ENCODE results near the gene ADGRG3.

Gene ADGRG3

DNA sequence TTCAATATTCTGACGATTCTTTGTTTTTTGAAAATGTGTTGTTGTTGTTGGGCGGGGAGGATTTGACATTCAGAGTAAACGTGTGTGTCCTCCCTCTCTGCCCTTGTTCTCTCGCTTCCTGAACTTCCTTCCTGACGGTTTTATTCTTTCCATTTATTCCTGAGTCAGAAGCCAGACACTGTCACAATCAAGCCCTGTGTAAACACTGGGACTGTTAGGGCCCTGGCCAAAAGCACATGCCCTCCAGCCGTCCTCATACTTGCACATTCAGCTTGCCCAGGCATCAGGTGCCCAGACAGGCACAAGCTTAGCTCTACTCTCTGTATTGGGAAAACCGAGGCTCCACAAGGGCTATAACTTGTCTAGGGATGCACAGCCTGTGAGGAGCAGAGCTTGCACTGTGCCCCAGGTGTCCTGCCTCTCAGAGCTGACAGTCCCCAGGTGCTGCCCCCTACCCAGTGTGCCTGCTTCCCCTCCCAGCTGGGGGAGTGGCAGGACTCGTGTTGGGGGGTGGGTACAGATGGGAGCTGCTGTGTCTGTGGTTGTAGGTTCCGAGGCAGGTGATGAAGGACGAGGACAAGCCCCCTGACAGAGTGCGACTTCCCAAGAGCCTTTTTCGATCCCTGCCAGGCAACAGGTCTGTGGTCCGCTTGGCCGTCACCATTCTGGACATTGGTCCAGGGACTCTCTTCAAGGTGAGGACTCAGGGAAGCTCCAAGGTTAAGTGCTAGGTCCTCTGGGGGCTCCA is 9.7 kb downstream of the ADGRG3 start:
- H3K4me3 ChIP-seq (ENCODE audit: low read depth, low read length), result no peak overlapping the region
- no peak for TF ChIP-seq CTCF (IDR thresholded peaks at IDR 0.05; ENCODE audit: borderline replicate concordance, insufficient read depth, low read depth, low read length)

DNA sequence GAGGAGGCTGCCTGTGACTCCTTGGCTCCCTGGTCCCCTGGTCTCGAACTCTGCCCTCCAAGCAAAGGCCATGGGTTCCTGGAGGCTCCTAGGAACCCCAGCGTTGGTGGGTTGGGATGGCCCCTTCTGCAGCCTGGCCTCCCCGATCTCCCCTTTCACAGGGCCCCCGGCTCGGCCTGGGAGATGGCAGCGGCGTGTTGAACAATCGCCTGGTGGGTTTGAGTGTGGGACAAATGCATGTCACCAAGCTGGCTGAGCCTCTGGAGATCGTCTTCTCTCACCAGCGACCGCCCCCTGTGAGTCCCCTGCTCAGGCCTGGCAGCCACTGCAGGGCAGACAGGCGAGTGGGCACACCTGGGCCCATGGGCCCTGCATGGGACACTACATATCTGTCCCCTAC is 10.9 kb downstream of the ADGRG3 start:
- H3K4me3 ChIP-seq (ENCODE audit: low read depth, low read length), result no peak overlapping the region
- no peak for TF ChIP-seq CTCF (IDR thresholded peaks at IDR 0.05; ENCODE audit: borderline replicate concordance, insufficient read depth, low read depth, low read length)

- TF ChIP-seq CTCF (IDR thresholded peaks at IDR 0.05; ENCODE audit: borderline replicate concordance, insufficient read depth, low read depth, low read length), result no peak
These were observed 11.8 kb downstream of the ADGRG3 start for GRCh38 chr16:57679767-57680482.

DNA sequence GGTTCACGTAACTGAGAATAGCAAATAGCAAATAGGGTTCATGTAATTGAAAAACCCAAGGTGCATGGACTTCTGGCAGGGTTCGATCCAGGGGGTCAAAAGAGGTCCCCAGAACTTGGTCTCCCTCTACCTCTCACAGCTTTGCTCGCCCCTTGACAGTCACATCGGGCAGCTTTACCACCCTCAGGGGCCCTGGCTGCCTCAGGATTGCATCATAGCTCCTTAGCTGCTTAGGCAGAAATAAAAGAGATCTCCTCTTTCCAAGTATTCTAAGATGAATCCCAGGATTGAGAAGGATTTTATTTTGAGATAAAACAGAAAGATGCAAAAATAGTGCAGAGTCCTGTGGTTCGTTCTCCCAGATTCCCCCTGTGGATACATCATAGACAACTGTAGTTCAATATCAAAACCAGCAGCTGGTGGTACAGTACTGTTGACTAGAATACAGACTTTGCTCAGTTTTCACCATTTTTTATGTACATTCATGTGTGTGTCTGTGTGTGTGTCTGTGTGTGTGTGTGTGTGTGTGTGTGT is 12.8 kb downstream of the ADGRG3 start:
- H3K4me3 ChIP-seq (ENCODE audit: low read depth, low read length), result no peak overlapping the region
- TF ChIP-seq CTCF (IDR thresholded peaks at IDR 0.05; ENCODE audit: borderline replicate concordance, insufficient read depth, low read depth, low read length), result no peak

More at GRCh38 chr16:57679767-57680482, 11.8 kb downstream of the ADGRG3 start:
- no peak overlapping the region for H3K4me3 ChIP-seq (ENCODE audit: low read depth, low read length)

GRCh38 chr16:57681950-57682728 is 14.0 kb downstream of the ADGRG3 start:
- TF ChIP-seq CTCF (IDR thresholded peaks at IDR 0.05; ENCODE audit: borderline replicate concordance, insufficient read depth, low read depth, low read length), result no peak
- no peak overlapping the region for H3K4me3 ChIP-seq (ENCODE audit: low read depth, low read length)

DNA sequence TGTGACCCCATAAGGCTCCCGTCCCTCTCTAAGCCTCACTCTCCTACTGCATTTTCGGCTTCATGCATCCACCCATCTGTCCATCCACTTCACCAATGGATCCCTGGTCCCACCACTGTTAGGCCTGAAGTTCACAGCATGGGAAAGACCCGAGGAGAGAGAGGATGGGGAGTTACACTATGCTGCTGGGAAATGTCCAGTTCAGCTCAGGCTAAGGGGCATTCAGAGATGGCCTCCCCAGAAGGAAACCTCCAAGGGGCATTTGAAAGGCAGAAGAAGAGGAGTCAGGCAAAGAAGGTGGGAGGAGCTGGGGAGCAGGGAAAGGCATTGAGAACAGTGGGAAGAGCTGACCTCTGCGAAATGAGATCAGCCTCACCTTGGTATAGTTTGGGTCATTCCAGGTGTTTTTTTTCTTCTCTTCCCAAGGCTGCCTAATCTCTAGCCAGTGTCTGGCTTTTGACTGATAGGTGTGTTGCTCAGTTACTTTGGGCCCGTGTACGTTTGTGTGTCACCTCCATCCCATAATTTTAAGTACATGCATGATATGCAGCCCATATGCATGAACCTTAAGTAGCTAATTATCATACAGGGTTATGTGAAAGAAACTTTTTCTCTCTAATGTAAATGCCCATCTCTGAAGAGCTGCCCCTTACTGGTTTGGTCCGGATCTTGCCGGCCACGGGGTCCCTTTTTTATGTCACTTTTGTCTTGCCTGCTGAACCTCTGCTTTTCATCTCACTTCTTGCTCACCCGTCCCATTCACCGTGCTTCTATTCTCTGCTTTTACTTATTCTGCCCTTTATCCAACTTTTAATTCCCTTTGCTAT is 14.9 kb downstream of the ADGRG3 start:
- TF ChIP-seq CTCF (IDR thresholded peaks at IDR 0.05; ENCODE audit: borderline replicate concordance, insufficient read depth, low read depth, low read length), result no peak
- no peak overlapping the region for H3K4me3 ChIP-seq (ENCODE audit: low read depth, low read length)
